HG02642 (cell line): ENCODE data around the gene FAM98B.

ENCODE experiments used
- ATAC-seq: cut with Tn5 transposase; IDR thresholded peaks from one replicate; pipeline ENCODE4 v1.9.1; 2021; ENCODE audit warnings: mild to moderate bottlenecking; ENCODE audit not compliant: unreplicated experiment, poor library complexity

FAM98B gene

GRCh38 chr15:38504680-38505467 is 50.9 kb downstream of the FAM98B start:
- ATAC-seq: no peak

- no peak for ATAC-seq
Observed at GRCh38 chr15:38506997-38507396, 53.1 kb downstream of the FAM98B start.

DNA sequence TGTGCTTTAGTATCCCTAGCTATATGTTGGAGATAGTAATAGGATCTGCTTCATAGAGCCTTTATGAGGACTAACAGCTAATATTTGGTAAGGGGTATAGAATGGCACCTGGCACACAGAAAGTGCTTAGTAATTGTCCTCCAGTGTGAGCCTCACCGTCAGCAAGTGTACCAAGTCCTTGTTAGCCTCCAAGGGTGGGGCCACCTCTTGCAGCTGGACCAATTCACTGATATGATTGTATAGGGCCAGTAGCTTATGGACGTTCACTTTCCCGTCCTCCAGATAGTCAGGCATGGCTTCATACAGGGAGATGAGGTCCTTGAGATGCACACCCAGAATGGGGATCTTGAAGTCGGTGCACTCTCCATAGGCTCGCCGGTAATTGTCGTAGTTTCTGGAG is 53.6 kb downstream of the FAM98B start:
- no peak for ATAC-seq

GRCh38 chr15:38508647-38509046 is 54.7 kb downstream of the FAM98B start:
- peak; percentile 40 for ATAC-seq

DNA sequence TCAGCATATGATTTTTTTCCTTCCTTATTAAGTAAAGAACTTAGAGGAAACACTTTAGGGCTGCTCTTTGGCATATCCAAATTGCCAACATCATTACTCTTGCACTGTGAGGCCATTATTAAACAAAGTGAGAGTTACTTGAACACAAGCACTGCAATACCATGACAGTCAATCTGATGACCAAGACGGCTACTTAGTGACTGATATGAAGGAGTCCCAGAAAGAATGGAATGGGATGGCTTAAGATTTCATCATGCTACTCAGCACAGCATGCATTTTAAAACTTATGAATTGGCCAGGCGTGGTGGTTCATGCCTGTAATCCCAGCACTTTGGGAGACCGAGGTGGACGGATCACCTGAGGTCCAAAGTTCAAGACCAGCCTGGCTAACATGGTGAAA is 55.2 kb downstream of the FAM98B start:
- ATAC-seq: no peak

DNA sequence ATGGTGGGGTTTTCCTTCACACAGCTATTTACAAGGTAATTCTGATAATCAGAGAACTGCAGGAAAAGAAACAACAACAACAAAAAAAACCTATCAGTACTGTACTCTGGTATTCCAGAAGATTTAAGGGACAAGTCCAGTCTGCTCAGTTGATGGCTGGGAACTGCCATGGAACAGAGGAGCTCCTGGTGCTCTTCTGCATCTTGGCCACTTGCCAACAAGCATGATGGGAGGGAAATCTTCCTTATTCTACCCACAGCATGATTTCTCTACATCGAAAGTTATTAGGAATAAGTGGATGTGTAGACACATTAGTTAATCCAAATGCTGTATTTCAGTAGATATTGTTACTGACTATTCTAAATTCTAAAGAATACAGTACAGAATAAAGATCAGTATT is 59.0 kb downstream of the FAM98B start:
- no peak for ATAC-seq

GRCh38 chr15:38514601-38515000 is 60.7 kb downstream of the FAM98B start:
- peak; percentile 85 for ATAC-seq

GRCh38 chr15:38516626-38517025 is 62.7 kb downstream of the FAM98B start:
- no peak for ATAC-seq

DNA sequence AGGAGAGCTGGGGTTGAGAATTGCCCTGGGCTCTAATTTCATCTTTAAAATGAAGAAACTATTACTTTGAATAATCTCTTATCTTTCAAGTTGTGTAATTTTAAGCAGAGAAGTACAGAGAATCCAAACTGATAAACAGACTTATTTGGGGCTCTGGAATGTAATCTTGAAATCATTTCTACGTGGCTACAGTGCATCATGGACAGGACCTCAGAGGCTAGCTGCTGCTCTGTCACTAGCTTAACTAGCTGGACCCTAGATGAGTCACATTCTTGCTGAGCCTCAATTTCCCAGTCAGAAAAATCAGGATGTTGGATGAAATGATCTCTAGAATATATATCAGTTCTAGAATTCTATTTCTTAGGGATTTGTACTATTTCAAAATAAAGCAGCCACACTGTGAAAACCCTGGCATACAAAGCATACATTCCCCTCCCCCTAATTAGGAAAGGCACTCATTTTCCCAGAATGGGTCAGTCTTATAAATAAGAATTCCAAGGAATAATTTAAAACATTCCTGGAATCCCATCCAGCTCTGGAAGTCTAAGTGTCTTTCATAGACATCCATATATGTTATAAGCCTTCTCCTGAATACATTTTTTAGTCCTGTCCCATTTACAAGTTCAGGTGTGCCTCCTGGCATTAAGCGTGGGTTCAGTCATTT is 63.5 kb downstream of the FAM98B start:
- no peak for ATAC-seq

- no peak for ATAC-seq
Observed at GRCh38 chr15:38518084-38518483, 64.2 kb downstream of the FAM98B start.

DNA sequence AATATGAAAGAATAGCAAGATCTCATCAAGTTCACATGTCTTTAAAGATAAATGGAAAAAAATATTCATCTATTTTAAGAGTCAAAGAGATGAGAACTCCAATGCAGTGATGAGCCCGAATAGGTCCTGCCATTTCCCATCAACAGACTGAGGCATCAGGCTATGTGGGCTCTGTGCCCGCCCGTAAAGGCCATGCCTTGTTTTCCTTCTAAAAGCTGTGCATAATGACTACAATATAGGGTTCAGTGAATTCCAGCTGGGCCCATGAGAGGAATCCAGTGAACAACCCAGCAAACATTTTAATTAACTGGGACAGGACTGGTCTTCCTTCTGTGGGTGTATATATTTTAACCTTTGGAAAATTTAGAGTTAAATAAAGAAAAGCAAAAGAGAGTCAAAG is 66.1 kb downstream of the FAM98B start:
- ATAC-seq: no peak

DNA sequence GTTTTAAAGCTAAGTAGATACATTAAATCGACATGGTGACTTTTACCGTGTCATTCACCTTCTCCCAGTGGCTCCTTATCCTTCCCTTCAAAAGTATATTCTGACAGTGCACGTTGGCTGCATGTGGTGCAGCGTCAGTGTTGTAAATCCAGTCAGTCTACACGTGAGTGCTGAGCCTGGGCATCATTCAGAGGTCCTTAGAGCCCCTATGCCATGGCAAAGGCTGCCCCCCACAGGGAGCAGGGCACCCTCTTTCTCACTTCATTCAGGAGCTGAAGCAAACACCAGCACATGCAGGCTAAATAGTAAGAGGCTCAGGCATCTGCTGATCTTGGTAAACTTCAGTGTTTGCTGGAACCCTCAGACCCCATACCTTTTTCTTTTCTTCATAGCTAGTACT is 67.4 kb downstream of the FAM98B start:
- no peak for ATAC-seq

DNA sequence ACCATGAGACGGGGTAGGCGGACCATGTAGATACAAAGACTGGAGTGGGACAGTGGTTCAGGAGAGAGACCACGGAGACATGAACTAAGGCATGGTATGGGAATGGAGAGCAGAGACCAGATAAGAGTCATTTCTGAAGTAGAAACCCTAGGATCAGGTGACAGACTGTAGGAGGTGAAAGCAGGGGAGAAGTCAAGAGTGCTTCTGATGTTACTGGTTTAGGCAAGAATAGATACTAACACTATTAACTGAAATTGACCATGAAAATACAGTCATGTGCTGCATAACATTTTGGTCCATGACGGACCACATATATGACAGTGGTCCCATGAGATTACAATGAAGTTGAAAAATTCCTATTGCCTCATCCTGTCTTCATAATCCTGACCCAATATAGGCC is 69.0 kb downstream of the FAM98B start:
- no peak for ATAC-seq

DNA sequence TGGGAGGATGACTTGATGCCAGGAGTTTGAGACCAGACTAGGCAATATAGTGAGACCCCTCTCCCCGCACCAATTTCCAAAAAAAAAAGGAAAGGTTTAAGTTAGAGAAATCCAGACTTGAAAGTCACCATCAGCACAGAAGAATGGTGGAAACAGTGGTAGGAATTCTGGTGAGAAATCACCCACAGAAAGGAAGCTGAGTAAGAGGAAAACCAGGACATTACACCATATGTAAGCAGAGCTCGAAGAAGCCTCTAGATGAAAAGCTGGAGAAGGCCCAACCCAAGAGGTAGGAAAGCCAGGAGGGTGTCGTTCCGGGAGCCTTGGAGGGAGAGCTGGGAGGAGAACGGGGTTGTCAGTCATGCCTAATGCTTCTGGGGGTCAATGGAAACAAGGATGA is 70.2 kb downstream of the FAM98B start:
- ATAC-seq: no peak

DNA sequence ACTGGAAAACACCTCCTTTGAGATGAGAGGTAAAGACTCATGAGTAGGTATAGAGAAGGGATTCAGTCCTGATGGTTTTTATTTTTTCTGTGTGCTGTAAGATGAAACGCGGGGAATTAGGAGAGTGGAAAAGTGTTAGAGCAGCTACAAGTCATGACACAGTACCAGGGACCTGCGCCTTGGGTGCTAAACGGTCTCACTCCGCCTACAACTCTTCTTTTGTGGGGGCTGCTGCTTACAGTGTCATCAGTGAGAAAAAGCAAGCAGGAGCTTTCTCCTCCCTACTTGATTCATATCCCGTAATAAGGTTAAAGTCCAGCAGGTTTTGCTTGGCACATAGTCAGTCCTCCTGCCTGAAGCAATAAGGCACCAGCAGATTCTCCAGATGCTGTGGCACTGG is 71.6 kb downstream of the FAM98B start:
- ATAC-seq: no peak

DNA sequence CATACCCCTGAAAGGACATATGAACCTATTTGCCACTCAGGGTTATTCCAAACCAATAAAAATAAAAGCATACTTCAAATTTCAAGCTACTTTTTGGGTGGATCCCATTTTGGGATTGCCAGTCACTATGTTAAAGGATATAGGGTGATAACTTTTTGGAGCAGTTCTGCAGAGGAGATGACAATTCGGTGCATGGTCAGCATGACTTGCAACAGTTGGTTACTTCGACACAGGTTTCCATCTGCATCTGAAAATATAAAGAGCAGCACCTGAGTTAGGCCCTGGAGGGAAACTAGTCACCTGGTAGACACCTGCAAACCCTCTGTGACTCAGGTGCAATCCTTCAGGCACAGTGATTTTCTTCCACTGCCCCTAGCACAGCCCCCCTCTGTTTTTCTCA is 72.2 kb downstream of the FAM98B start:
- no peak for ATAC-seq

DNA sequence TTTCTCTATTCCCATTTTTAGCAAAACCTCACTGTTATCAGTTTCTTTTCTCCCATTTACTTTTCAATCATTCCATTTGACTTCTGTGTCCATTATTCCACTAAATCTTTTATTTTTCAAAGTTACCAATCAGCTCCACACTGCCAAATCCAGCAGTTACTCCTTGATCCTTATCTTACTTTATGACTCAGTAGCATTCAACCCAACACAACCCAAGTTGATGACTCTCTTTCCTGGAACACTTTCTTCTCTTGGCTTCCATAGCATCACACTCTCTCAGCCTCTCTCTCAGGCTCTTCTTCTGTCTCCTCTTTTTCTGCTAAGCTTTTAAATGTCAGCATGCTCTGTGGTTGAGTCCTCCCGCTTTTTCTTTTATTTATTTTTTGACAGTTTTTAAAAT is 74.4 kb downstream of the FAM98B start:
- no peak for ATAC-seq

DNA sequence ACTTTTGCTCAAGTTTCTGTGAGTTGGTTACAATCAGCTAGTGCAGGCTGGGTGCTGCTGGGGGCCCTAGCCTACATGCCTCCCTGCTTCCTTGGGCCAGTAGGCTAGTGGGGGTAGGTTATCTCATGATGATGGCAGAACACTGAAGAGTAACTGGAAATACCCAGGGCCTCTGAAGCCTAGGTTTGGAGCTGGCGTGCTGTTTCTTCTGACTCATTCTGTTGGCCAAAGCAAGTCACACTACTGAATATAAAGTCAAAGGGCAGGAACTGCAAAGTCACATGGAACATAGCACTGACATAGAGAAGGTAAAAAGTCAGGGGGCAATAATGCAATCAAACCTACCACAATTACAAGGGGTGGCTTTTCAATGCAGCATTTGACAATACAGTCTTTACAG is 76.2 kb downstream of the FAM98B start:
- ATAC-seq: peak; percentile 69

GRCh38 chr15:38531509-38531908 is 77.6 kb downstream of the FAM98B start:
- no peak for ATAC-seq

GRCh38 chr15:38532728-38533127 is 78.8 kb downstream of the FAM98B start:
- ATAC-seq: no peak

DNA sequence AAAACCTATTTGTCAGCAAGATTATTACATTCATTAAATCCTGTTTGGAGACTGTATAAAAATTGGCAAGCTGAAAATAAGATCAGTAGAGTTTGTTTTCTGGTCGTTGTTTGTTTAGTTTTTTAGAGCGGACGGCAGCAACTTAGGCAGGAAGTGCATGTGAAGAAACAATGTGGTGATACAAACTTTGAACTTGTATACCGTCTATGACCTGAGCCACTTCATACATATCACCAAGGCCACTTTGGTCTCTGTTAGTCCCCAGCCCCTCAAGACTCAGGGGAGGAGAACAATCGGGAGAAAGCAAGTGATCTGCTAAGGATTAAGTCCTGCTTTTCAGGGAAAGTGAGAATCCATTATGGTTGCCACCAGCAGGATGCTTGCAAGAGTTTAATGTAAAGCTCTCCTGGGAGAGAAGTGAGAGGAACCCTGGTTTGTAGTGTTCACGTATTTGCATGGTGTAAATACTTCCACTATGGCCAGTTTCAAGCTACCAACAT is 79.5 kb downstream of the FAM98B start:
- ATAC-seq: no peak

DNA sequence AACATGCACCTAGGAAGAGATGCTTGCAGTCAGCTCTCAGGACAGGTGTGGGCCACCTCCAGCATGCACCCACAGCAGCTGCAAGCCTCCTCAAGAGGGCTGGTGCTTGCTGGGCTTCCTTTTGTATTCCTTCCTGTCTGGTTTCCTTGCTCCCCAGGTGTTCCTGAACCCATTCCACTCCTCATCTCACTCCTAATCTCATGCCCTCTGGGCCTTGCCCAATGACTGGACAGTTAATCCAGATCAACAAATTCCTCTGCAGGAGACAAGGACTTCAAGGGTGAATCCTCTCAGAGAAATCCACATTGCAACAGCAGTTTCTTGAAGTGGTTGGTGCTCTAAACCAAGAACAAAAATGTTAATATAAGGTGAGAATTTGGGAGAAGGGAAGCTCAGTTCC is 80.0 kb downstream of the FAM98B start:
- ATAC-seq: no peak
